Activated CD8-positive, alpha-beta memory T cell treated with anti-CD3 and anti-CD28 coated beads for 4 hours (primary cell): ENCODE measurements around the gene ZC3H7B.
A peak's percentile ranks its signal among the peaks of the same experiment; 100 is the strongest.
"Not testable (repeated sequence)": the region's sequence is repeated elsewhere in the genome, so short reads cannot be mapped to it uniquely, and the experiment has no call there.

Experiments
- DNase-seq, 2 donors: peaks; one replicate each; pipeline ENCODE4 v3.0.0-alpha.2; 2020; ENCODE audit warnings: low read depth in 2 of 2

Gene ZC3H7B

DNA sequence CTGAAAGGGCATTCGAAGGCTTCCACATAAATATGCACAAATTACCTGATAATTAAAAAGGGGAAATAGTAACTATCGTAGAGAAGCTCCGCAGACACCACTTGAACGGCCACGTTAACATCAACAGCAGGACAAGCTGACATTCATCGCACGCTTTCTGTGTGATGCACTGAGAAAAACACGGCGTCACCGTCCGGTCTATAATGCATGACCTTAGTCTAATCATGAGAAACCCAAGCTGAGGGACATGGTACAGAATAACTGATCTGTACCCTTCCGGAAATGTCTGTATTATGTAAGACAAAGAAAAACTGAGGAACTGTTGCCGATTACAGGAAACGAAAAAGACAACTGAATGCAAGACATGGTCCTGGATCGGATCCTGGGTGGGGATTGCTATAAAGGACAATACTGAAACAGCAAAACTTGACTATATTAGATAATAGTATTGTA lies 14.7 kb upstream of the ZC3H7B start:
- peak in 1 of 2 donors; percentile 13 for DNase-seq

DNA sequence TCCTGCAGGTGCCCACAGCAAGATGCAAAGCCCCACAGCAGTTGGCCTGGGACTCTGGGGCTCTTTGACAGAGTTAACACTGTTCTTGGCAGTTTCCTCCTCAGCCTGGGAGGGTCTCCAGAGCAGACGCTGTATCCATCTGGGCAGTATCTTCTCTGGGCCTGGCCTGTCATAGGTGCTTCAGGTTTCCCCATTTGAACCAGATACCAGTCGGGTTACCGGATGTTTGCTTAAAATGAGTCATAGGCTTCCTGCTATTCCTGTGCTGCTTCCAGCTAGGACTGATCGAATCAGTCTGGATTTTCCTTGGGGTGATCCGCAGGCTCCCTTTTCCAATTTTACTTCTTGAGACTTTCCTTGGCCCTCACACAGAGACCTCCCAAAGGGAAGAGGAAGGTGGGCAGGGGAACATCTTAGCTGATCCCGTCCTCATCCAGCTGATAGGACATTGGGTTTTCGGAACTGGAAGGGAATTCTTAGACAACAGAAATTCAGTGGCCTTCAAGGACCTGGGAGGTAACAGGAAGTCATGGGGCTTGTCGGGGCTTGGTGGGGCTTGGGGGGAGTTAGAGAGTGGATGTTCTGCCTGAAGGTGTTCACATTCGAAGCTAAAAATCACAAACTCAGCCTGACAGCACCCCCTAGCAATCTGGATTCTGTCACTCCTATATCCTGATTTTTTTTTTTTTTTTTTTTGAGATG lies 12.9 kb upstream of the ZC3H7B start:
- no peak for DNase-seq

DNA sequence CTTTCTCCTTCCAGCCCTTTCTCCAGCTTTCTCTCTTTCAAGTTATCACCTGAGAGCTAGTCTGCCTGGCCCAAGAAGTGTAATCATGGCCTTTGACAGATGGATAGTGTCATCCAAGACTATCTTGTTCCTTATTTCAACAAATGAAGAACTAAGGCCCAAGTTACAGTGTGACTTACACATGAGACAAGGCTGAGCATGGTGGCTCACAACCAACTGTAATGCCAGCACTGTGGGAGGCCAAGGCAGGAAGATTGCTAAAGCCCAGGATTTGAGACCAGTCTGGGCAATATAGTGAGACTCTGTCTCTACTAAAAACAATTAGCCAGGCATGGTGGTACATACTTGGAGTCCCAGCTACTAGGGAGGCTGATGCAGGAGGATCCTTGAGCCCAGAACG lies 11.7 kb upstream of the ZC3H7B start:
- DNase-seq: no peak

DNA sequence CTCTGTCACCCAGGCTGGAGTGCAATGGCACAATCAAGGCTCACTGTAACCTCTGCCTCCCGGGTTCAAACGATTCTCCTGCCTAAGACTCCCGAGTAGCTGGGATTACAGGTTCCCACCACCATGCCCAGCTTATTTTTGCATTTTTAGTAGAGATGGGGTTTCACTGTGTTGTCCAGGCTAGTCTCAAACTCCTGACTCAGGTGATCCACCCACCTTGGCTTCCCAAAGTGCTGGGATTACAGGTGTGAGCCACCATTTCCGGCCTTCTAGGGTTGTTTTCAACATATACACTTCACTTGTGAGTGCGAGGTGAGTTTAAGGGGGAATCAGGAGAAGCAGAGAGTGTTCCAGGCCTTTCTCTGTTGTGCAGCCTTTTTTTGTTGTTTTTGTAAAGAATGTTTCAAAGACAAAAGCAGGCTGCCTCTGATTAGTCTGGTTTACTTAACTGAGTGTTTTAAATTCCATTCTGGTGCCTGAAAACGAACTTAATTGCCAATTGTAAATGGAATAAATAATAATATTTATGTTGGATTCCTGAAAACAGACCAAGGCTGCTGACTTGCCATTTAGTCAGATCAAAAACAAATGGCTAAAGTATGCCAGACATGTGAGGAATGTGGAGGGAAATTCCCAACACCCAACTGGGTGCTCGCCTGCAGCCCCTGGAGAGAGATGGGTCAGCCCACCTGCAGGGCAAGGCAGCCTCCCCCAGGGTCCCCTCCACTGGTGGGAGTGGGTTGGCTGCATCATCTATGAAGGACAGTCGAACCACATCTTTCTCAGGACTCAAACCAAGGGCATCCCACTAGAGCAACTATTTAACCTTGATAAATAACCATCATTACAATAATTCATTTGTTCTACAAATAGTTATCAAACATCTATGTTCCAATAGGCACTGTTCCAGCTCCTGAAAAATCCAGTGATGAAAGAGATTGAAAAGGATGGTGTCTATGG lies 10.8 kb upstream of the ZC3H7B start:
- DNase-seq: no peak

DNA sequence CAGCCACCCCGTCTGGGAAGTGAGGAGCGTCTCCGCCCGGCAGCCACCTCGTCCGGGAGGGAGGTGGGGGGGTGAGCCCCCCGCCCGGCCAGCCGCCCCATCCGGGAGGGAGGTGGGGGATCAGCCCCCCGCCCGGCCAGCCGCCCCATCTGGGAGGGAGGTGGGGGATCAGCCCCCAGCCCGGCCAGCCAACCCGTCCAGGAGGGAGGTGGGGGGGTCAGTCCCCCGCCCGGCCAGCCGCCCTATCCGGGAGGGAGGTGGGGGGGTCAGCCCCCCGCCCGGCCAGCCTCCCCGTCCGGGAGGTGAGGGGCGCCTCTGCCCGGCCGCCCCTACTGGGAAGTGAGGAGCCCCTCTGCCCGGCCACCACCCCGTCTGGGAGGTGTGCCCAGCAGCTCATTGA lies 6.5 kb upstream of the ZC3H7B start:
- not testable (repeated sequence) for DNase-seq

DNA sequence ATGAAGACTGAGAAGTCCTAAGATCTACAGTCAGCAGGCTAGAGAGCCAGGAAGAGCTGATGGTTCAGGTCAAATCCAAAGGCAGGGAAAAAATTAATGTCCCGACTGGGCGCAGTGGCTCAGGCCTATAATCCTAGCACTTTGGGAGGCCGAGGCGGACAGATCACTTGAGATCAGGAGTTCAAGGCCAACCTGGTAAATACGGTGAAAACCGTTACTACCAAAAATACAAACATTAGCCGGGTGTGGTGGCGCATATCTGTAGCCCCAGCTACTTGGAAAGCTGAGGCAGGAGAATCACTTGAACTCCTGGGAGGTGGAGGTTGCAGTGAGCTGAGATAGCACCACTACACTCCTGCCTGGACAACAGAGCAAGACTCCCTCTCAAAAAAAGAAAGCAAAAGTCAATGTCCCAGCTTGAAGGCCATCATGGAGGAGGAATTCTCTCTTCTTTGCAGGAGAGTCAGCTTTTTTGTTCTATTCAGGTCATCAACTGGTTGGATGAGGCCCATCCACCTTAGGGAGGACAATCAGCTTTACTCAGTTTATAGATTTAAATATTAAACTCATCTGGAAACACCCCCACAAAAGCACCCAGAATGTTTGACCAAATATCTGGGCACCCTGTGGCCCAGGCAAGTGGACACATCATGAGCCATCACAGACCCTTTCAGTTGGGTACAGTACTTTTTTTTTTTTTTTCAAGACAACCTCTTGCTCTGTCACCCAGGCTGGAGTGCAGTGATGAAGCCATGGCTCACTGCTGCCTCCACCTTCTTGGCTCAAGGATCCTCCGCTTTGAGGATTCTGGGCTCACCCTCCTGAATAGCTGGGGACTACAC lies 4.3 kb upstream of the ZC3H7B start:
- DNase-seq: no peak

DNA sequence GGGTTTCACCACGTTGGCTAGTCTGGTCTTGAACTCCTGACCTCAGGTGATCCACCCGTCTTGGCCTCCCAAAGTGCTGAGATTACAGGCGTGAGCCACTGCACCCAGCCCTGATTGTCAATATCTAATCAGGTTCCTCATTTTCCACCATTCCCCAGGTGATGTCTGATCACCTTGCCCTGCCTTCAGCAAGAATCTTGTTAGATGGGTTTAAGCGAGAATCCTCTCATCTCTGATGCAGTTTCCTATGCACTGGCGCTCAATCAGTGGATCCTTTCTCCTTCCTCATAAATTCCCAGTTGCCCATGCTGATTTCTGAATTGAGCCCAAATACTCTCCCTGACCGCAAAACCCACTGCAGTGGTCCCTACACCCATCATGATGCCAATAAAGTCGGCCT lies 664 bp upstream of the ZC3H7B start:
- DNase-seq: no peak

DNA sequence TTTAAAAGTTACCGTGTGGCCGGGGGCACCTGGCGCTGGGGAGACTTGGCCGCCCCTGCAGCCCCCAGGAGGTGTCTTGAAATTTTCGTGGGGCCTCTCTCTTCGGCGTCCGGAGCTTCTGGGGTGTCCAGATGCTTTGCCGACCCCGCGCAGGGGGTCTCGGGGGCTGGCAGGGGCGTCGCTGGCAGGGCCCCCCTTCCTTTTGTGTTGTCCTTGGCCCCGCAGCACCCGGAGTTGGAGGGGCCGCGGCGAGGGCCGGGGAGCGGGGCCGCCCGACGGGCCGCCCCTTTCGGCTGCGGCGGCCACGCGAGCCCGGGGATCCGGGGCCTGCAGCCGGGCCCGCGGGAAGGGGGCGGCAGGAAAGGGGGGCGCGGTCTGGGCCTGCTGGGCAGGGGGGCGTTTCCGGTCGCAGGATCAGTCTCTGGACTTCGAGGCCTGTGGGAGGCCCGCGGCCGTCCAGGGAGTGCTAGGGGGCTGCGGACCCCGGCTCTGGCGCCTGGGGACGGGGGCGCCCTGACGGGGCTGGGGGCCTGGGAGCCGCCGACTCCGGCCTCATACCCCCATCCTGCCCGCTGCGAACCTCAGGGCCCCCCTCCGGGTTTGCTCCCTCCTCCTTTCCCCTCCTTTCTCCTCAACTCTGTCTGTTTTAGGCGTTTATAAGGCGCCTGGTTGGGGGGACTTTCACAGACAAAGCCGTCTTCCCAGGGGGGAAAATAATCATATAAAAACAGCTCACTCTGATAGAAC lies 869 bp downstream of the ZC3H7B start:
- no peak for DNase-seq

DNA sequence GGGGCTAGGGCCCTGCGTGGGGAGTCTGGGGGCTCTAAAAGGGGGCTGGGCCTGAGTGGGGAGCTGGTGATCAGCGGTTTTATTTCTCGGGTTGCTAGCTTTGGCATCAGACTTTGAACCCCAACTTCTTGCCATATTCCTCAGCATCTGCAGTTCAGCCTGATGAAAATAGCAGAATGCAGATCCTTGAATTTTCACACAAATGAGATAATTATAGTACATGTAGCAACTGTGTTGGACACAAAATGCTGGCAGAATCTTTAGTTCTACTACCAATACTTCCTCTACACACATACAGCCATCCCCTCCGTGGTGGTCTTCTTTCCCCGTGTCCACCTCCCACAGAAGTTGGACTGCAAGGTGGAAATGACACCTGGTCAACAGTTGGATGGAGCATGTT lies 1.5 kb downstream of the ZC3H7B start:
- no peak for DNase-seq

DNA sequence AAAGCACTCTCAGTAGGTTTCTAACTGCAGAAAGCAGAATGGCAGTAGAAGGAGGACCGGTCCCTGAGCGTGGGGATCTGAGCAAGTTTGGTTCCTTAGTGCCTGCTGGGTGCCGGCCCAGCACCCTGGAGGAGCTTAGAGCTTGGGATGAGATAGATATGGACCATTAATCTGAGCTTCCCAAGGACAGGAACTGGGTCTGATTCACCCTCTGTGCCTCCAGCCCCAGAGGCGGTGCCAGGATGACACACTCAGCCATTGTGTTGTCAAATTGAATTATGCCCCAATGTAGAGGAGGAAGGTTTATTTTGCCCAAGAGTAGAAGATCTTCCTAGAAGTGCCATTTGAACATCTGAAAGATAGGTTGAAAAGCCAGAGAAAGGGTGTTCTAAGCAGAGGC lies 4.3 kb downstream of the ZC3H7B start:
- DNase-seq: no peak

DNA sequence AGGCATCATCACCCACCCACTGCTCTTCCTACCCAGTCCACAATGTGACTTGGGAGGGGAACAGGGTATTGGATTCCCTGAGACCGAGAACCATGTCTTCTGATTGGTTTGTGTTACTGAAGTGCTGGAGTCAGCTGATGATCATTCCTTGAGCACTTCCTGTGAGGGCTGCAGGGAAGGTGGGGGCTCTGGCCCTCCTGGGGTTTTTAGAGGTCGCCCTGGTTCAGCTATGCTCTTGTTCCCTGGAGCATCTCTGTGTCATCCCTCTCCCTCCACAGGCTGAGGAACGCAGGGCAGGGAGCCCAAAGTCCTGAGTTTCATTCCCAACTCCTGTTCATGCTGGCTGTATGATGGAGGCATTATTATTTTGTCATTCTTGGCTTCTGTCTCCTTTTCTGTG lies 6.7 kb downstream of the ZC3H7B start:
- no peak for DNase-seq

DNA sequence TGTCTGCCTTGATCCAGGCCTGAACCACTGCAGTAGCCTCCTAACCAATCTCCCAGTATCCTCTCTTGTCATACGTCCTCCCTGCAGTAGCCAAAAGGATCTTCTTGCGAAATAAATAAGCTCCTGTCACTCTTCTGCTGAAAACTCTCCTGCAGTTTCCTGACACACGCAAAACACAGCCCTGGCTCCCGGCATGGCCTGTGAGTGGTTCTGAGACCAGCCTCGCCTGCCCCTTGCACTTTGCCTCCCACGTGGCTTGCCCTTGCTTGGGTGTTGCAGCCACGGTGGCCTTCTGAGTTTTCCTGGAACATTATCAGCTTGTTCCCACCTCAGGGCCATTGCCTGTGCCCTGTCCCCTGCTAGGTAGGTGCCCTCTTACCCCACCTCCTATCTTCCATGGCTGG lies 7.2 kb downstream of the ZC3H7B start:
- no peak for DNase-seq

DNA sequence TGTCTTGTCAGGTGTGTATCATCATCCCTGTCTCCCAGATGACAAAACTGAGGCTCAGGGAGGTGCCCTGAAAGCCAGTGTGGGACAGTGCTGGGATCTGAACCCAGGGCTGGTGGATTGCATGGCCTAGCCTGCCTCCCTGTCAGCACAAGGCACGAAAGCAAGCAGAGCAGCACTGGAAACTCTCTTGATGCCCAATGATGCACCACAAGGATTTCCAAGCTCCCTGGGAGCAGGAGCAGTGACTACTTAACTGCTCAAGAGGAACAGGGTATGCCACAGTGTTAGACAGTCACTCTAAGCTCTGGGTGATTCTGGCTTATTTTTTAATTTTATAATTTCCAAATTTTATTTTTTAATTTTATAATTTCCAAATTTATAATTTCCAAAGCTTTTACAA lies 9.0 kb downstream of the ZC3H7B start:
- DNase-seq: no peak

DNA sequence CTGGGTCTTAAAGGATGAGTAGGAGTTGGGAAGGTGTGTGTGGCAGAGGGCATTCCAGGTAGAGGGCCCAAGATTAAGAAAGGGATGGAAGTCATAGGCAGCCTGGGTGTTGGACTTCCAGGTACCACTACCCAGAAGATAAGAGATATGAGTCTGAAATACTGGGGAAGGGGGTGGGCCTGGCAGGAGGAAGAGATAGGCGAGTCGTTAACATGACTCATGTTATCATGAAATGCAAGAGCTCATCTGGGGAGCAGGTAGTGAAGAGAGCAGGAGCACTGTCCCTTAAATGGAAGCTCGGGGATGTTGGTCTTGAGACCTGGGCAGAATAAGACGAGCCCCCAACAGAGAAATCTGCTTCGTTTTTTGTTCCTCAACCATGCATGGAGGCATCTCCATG lies 10.2 kb downstream of the ZC3H7B start:
- no peak for DNase-seq

DNA sequence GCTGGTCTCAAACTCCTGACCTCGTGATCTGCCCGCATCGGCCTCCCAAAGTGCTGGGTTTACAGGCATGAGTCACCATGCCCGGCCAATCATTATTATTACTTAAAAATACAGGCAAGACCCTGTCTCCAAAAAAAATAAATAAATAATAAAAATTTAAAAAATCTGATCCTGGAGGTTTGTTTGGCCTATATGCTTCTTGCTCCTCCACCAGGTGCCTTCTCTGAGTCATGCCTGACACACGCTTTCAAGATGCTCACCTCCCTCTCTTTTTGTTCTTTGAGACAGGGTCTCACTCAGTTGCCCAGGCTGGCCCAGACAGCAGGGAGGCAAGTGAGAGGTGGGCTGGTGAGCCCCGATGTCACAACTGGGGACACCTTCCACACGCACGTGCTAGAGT lies 13.5 kb downstream of the ZC3H7B start:
- DNase-seq: no peak

DNA sequence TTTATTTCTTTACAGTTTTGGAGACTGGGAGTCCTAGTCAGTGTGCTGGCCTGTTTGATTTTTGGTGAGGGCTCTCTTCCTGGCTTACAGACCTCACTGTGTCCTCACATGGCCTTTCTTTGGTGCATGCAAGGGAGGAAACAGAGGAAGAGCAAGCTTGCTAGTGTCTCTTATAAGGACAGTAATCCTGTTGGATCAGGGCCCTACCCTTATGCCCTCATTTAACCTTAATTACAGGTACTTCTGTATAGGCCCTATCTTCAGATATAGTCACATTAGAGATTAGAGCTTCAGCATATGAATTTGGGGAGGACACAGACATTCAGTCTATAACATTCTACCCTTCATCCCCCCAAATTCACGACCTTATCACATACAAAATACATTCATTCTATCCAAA lies 14.3 kb downstream of the ZC3H7B start:
- DNase-seq: no peak

DNA sequence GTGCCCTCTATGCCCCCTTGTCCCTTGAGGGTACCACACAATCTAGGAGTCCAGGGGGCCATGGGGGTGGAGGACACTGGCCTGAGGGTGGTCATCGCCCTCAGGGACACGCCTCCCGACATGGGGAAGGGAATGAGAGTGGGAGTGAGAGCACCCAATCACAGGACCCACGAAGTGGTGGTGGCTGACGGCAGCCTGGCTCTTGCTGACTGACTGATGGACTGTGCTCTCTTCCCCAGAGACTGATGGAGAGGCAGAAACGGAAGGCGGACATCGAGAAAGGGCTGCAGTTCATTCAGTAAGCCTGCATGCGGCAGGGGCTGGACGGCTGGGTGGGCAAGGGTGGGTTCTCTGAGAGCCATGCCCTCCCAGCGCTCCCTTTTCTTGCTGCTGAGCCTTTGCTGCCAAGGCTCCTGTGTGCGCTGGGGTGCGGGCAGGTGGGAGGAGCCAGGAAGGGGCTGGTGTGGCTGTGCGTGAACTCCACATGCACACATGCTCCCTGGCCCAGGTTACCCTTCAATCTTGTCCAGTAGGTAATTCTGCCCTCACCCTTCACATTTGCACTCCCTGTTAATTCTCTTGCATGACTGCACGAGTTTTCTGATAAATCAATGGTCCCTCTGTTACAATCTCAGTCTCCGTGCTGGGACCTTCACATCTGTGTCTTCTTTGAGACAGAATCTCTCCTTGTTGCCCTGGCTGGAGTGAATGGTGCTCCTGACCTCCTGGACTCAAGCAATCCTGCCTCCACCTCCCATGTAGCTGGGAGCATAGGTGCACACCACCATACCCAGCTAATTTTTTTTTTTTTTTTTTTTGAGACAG lies 19.3 kb downstream of the ZC3H7B start:
- DNase-seq: no peak

DNA sequence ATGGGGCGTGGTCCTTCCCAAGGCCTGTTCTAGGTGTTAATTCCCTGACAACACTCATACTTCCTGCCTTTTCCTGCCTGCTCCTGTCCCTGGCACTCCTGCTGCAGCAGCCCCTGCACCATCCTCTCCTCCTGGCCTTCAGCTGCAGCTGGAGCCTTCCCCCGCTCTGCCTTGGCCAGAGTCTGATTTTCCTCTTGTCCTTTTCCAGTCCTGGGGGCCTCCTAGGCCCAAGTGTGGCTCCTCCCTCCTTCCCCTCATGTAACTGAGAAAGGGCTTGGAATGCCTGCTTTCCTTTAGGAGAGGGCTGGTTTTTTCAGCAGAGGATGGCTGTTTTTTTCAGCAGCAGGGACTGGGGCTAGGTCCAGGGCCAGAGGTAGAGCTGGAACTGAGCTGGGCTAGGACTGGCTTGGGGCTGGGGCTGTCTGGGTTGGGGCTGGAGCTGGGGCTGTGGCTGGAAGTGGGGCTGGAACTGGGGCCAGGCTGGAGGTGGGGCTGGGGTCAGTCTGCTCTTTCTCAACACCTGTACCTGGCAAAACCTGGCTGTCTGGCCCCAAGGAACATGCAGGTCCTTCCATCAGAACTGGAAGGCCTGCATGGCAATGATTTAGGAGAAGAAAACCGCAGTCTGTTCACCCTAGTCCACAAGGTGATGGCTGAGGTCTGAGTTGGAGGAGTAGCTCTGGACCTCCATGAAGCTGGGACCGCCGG lies 23.6 kb downstream of the ZC3H7B start:
- no peak for DNase-seq

DNA sequence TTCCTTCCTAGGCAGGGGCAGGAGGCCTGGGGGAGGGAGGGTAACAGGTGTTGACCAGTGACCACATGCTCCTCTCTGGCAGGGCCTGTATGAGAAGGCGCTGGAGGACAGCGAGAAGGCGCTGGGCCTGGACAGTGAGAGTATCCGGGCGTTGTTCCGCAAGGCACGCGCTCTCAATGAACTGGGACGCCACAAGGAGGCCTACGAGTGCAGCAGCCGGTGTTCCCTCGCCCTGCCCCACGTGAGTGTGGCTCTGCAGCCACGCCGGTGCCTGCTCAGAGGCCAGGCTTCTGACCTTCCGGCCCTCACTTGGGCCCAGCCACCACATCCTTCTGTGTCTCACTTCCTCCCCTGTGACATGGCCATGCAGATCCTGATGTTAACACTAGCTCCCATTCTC lies 25.8 kb downstream of the ZC3H7B start:
- DNase-seq: no peak

DNA sequence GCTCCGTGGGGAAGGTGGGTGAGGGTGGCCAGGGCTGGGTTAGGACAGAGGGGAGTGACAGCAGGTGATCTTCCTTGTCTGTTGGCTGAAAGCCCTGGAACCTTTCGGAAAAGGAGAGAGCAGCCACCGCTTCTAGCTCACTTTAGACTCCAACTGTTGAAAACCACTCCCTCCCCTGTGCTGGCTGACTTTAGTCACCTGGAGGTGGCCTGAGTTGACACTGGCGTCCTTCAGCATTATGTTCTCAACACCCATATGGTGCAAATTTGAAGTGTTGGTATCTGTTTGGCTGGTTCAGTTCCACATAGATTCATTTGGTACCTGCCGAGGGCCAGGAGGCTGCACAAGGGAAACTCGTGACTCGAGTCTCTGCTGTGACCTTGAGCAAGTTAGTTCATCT lies 28.8 kb downstream of the ZC3H7B start:
- no peak for DNase-seq
